ENCODE results near the gene OR2V1. TPM values are rescaled to one million over a fixed set of nuclear protein-coding genes. Genes with fewer than 3 reads are reported as not detected.
"Not testable (repeated sequence)": the region's sequence is repeated elsewhere in the genome, so short reads cannot be mapped to it uniquely, and the experiment has no call there.

OR2V1 gene
- total RNA-seq, 1 donor from 2014 or later, result not detected

DNA sequence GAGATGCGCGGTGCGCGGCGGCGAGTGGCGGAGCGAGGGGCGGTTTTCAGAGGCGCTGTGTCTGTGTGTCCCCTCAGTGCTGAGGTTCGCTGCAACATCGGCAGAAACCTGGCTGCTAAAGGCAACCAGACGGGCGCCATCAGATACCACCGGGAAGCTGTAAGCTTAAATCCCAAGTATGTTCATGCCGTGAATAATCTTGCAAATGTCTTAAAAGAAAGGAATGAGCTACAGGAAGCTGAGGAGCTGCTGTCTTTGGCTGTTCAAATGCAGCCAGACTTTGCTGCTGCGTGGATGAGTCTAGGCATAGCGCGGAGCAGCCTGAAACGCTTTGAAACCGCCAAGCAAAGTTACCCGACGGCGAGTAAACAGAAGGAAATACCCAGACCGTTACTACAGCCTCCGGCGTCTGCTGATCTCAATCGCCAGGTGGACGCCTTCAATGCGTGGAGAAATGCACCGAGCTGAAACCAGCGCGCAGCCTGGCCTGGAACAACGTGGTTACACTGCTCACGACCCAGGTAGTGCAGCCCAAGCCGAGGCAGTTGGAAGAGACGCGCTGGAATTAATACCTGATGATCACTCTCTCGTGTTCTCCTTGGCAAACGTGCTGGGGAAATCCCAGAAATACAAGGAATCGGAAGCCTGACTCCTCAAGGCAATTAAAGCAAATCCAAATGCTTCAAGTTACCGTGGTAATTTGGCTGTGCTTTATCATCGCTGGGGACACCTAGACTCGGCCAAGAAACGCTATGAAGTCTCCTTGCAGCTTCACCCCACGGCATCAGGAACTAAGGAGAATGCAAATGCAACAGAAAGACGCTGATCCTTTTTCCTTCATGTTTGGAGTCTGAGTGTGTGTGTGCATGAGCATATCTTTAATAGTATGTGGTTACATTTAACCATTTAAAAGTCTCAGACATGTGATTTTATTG lies 15.9 kb downstream of the OR2V1 start:
- H3K4me3 Mint-ChIP-seq, result peak overlapping the region; percentile 52

DNA sequence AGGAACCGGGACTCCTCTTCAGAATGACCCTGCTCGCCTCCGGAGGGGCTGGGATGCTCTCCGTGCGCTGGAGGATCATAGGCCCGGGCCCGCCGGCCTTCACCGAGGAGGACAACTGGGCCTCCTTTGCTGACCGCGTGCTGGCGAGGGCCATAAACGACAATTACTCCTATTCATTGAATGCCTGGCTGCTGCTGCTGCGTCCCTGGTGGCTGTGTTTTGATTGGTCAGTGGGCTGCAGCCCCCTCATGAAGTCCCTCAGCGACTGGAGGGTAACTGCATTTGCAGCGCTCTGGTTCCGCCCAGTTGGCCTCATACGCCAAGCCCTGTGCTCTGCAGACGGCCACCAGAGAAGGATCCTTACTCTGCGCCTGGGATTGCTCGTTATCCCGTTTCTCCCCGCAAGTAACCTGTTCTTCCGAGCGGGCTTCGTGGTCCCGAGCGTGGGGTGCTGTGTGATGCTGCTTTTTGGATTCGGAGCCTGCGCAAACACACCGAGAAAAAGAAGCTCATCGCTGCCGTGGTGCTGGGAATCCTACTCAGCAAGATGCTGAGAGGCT lies 16.6 kb downstream of the OR2V1 start:
- H3K36me3 Mint-ChIP-seq, result no peaks in the 10 kb centered on the region
- no peak overlapping the region for H3K27ac Mint-ChIP-seq
- H3K9me3 Mint-ChIP-seq, result no peaks in the 10 kb centered on the region
- H3K4me1 Mint-ChIP-seq (ENCODE audit: unreplicated experiment), result no peaks in the 10 kb centered on the region
- peaks cover 96% of the 10 kb centered on the region for H3K27me3 Mint-ChIP-seq
- H3K4me3 Mint-ChIP-seq, result peak overlapping the region; percentile 52
- TF ChIP-seq, protein P1, sequence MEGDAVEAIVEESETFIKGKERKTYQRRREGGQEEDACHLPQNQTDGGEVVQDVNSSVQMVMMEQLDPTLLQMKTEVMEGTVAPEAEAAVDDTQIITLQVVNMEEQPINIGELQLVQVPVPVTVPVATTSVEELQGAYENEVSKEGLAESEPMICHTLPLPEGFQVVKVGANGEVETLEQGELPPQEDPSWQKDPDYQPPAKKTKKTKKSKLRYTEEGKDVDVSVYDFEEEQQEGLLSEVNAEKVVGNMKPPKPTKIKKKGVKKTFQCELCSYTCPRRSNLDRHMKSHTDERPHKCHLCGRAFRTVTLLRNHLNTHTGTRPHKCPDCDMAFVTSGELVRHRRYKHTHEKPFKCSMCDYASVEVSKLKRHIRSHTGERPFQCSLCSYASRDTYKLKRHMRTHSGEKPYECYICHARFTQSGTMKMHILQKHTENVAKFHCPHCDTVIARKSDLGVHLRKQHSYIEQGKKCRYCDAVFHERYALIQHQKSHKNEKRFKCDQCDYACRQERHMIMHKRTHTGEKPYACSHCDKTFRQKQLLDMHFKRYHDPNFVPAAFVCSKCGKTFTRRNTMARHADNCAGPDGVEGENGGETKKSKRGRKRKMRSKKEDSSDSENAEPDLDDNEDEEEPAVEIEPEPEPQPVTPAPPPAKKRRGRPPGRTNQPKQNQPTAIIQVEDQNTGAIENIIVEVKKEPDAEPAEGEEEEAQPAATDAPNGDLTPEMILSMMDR (conservative IDR thresholded peaks at IDR 0.05), result no peak
- DNase-seq (ENCODE audit: extremely low spot score, unreplicated experiment), result no peak

More for the DNA sequence above, 15.9 kb downstream of the OR2V1 start:
- TF ChIP-seq, protein P1 (conservative IDR thresholded peaks at IDR 0.05), result no peak
- Mint-ChIP-seq H3K27me3 (peaks cover 96% of the 10 kb centered on the region), H3K36me3 (no peaks in the 10 kb centered on the region), H3K9me3 (no peaks in the 10 kb centered on the region), H3K4me1 (ENCODE audit: unreplicated experiment) (no peaks in the 10 kb centered on the region), H3K27ac (no peak overlapping the region)
- no peak for DNase-seq (ENCODE audit: extremely low spot score, unreplicated experiment)

DNA sequence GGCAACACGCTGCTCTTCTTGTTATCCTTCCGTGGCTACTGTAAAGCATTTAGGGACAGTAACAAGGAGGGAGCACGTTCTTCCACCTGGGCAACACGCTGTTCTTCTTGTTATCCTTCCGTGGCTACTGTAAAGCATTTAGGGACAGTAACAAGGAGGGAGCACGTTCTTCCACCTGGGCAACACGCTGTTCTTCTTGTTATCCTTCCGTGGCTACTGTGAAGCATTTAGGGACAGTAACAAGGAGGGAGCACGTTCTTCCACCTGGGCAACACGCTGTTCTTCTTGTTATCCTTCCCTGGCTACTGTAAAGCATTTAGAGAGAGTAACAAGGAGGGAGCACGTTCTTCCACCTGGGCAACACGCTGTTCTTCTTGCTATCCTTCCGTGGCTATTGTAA lies 17.4 kb downstream of the OR2V1 start:
- H3K4me1 Mint-ChIP-seq (ENCODE audit: unreplicated experiment); H3K9me3 Mint-ChIP-seq; H3K4me3 Mint-ChIP-seq; DNase-seq (ENCODE audit: extremely low spot score, unreplicated experiment); H3K27ac Mint-ChIP-seq; H3K36me3 Mint-ChIP-seq: not testable (repeated sequence)
- peaks cover 96% of the 10 kb centered on the region for H3K27me3 Mint-ChIP-seq

DNA sequence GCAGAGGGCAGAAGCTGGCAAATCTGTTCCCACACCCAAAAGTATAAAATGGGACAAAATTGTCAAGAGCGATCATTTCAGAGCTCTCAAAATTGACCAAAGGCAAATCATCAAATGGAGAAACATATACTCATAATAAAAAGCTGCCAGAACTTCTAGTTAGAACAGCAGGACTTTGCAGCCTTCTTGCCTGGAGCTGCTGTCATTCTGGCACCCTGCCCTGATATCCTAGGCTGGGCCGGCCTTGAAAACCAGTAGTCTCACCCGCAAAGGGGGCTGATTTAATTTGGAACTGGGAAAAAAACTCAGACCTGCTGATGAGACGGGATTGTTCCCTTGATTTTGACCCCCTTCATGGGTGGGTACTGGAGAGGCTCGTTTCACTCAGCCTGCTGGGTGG lies 18.5 kb downstream of the OR2V1 start:
- Mint-ChIP-seq H3K36me3 (no peaks in the 10 kb centered on the region), H3K27ac (no peak overlapping the region), H3K4me3 (no peak overlapping the region), H3K27me3 (peaks cover 96% of the 10 kb centered on the region), H3K4me1 (ENCODE audit: unreplicated experiment) (no peaks in the 10 kb centered on the region), H3K9me3 (no peaks in the 10 kb centered on the region)
- DNase-seq (ENCODE audit: extremely low spot score, unreplicated experiment), result no peak
- TF ChIP-seq, protein P1 (conservative IDR thresholded peaks at IDR 0.05), result no peak

DNA sequence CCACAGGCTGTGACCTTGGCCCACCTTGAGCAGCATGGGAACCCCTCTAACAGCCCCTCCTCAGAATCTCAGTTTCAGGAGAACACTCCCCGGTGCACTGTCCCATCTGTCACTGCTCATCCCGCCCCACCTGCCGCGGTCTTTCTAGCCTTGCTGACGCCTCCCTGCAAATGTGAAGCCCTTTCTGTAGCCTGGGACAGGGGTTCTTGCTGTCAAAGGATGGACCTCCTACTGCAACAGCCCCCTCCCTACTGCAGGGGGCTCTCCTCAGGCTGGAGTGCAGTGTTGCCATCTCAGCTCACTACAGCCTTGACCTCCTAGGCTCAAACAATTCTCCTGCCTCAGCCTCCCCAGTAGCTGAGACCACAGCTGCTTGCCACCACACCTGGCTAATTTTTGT lies 20.0 kb downstream of the OR2V1 start:
- no peaks in the 10 kb centered on the region for H3K36me3 Mint-ChIP-seq
- no peaks in the 10 kb centered on the region for H3K9me3 Mint-ChIP-seq
- TF ChIP-seq, protein P1 (conservative IDR thresholded peaks at IDR 0.05), result no peak
- DNase-seq (ENCODE audit: extremely low spot score, unreplicated experiment), result no peak
- H3K4me1 Mint-ChIP-seq (ENCODE audit: unreplicated experiment), result no peaks in the 10 kb centered on the region
- no peak overlapping the region for H3K4me3 Mint-ChIP-seq
- no peak overlapping the region for H3K27ac Mint-ChIP-seq
- H3K27me3 Mint-ChIP-seq, result peaks cover 96% of the 10 kb centered on the region

DNA sequence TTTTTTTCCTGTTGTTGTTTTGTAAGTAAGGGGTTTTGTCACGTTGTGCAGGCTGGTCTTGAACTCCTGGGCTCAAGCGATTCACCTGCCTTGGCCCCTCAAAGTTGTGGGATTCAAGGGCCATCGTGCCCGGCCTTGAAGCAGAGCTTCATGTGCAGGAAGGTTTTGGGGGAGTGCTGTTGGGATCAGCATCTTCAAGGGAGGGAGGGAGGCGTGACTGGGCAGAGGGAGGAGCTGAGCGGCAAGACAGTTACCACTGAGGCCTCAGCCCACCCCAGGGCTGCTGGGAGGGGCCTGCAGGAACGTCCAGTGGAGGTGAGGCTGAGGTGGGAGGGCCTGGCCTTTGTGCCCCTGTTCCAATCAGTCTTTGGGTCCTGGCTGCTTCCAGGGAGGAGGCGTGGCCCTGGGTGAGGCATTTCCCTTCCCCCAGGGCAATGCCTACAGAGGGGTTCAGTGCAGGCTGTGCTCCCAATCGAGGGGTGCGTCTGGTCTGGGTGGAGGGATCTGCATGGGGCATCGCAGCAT lies 21.4 kb downstream of the OR2V1 start:
- Mint-ChIP-seq H3K27ac (no peak overlapping the region), H3K4me3 (no peak overlapping the region), H3K27me3 (peaks cover 95% of the 10 kb centered on the region), H3K36me3 (no peaks in the 10 kb centered on the region), H3K4me1 (ENCODE audit: unreplicated experiment) (no peaks in the 10 kb centered on the region), H3K9me3 (no peaks in the 10 kb centered on the region)
- DNase-seq (ENCODE audit: extremely low spot score, unreplicated experiment), result peak; percentile 63
- TF ChIP-seq, protein P1 (conservative IDR thresholded peaks at IDR 0.05), result no peak

All from type B pancreatic cell (in vitro differentiated cells).